ENCODE results near the gene PDE4D.

The PDE4D gene

GRCh38 chr5:59814537-59814872 lies 79.0 kb downstream of the PDE4D start:
- H3K4me3 ChIP-seq (ENCODE audit: control insufficient read depth, low read depth, low read length) = no peak overlapping the region
- TF ChIP-seq CTCF (conservative IDR thresholded peaks at IDR 0.05; ENCODE audit: control insufficient read depth, insufficient read depth, low read depth, low read length) = no peak
- no peak for DNase-seq (ENCODE audit: low read depth)

- TF ChIP-seq CTCF (conservative IDR thresholded peaks at IDR 0.05; ENCODE audit: control insufficient read depth, insufficient read depth, low read depth, low read length) = peak; percentile 60
- H3K4me3 ChIP-seq (ENCODE audit: control insufficient read depth, low read depth, low read length) = no peak overlapping the region
- peak; percentile 68 for DNase-seq (ENCODE audit: low read depth)
Measured at GRCh38 chr5:59813761-59814536, 79.6 kb downstream of the PDE4D start.

GRCh38 chr5:59810041-59810440 lies 83.5 kb downstream of the PDE4D start:
- peak; percentile 73 for DNase-seq (ENCODE audit: low read depth)
- TF ChIP-seq CTCF (conservative IDR thresholded peaks at IDR 0.05; ENCODE audit: control insufficient read depth, insufficient read depth, low read depth, low read length) = peak; percentile 86
- no peak overlapping the region for H3K4me3 ChIP-seq (ENCODE audit: control insufficient read depth, low read depth, low read length)

- H3K4me3 ChIP-seq (ENCODE audit: control insufficient read depth, low read depth, low read length) = no peak overlapping the region
- no peak for DNase-seq (ENCODE audit: low read depth)
Measured at GRCh38 chr5:59807806-59808205, 85.7 kb downstream of the PDE4D start.

GRCh38 chr5:59800347-59800893 lies 93.1 kb downstream of the PDE4D start:
- DNase-seq (ENCODE audit: low read depth) = no peak
- no peak overlapping the region for H3K4me3 ChIP-seq (ENCODE audit: control insufficient read depth, low read depth, low read length)
- no peak for TF ChIP-seq CTCF (conservative IDR thresholded peaks at IDR 0.05; ENCODE audit: control insufficient read depth, insufficient read depth, low read depth, low read length)

More at GRCh38 chr5:59807806-59808205, 85.7 kb downstream of the PDE4D start:
- no peak for TF ChIP-seq CTCF (conservative IDR thresholded peaks at IDR 0.05; ENCODE audit: control insufficient read depth, insufficient read depth, low read depth, low read length)

- no peak overlapping the region for H3K4me3 ChIP-seq (ENCODE audit: control insufficient read depth, low read depth, low read length)
- DNase-seq (ENCODE audit: low read depth) = peak; percentile 69
Measured at GRCh38 chr5:59799668-59800346, 93.7 kb downstream of the PDE4D start.

More at GRCh38 chr5:59799668-59800346, 93.7 kb downstream of the PDE4D start:
- peak; percentile 68 for TF ChIP-seq CTCF (conservative IDR thresholded peaks at IDR 0.05; ENCODE audit: control insufficient read depth, insufficient read depth, low read depth, low read length)
